Medulla oblongata (tissue), 1 donor: ENCODE results near the gene NPPA.

Experiments used
- DNase-seq: peaks from one replicate; pipeline ENCODE4 v3.0.0-alpha.2; 2015; ENCODE audit errors: extremely low spot score

Gene NPPA

DNA sequence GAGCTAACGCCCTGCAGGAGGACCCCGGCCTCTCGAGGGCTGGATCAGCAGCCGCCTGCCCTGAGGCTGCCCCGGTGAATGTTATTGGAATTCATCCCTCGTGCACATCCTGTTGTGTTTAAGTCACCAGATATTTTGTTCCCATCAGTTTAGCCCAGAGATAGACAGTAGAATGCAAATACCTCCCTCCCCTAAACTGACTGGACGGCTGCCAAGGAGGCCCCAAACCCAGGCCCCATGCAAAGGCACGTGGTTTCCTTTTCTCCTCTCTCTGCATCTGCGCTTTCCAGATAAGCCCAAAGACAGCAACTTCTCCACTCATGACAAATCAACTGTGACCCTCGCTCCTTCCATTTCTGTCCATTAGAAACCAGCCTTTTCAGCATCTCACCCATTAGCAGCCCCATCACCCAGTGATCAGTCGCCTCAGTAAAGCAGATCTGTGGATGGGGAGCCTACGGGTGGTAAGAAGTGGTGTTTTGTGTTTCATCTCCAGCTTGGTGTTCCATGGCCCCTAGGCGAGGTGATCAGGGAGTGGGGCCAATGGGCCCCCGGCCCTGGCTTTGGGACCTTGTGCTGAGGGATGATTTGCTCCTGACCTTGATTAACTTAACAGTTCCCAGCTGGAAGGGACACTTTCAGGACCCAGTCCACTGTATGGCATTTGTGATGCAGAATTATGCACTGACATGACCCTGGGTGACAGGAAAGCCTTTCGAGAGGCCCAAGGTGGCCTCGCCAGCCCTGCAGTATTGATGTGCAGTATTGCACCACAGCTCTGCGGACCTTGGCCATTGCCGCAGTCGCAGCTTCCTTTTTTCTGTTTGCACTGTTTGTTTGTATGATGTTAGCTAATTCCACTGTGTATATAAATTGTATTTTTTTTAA is 5.2 kb downstream of the NPPA start:
- peak; percentile 53 for DNase-seq

DNA sequence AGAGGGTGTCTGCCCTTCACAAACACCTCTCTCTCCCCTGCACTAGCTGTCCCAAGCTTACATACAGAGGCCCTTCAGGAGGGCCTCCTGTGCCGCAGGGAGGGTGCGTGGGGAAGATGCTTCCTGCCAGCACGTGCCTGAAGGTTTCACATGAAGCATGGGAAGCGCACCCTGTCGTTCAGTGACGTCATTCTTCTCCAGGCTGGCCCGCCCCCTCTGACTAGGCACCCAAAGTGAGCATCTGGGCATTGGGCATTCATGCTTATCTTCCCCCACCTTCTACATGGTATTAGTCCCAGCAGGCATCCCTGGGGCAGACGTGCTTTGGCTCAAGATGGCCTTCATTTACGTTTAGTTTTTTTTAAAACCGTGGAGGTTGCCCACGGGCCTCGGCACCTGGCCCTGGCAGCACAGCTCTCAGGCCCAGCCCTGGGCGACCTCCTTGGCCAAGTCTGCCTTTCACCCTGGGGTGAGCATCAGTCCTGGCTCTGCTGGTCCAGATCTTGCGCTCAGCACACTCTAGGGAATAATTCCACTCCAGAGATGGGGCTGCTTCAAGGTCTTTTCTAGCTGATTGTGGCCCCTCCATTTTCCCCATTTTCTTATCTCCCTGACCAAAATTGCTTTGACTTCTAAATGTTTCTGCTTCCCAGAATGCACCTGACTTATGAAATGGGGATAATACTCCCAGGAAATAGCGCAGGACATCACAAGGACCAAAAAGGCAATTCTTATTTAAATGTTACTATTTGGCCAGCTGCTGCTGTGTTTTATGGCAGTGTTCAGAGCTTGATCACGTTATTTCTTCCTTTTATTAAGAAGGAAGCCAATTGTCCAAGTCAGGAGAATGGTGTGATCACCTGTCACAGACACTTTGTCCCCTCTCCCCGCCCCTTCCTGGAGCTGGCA is 6.1 kb downstream of the NPPA start:
- DNase-seq: no peak

DNA sequence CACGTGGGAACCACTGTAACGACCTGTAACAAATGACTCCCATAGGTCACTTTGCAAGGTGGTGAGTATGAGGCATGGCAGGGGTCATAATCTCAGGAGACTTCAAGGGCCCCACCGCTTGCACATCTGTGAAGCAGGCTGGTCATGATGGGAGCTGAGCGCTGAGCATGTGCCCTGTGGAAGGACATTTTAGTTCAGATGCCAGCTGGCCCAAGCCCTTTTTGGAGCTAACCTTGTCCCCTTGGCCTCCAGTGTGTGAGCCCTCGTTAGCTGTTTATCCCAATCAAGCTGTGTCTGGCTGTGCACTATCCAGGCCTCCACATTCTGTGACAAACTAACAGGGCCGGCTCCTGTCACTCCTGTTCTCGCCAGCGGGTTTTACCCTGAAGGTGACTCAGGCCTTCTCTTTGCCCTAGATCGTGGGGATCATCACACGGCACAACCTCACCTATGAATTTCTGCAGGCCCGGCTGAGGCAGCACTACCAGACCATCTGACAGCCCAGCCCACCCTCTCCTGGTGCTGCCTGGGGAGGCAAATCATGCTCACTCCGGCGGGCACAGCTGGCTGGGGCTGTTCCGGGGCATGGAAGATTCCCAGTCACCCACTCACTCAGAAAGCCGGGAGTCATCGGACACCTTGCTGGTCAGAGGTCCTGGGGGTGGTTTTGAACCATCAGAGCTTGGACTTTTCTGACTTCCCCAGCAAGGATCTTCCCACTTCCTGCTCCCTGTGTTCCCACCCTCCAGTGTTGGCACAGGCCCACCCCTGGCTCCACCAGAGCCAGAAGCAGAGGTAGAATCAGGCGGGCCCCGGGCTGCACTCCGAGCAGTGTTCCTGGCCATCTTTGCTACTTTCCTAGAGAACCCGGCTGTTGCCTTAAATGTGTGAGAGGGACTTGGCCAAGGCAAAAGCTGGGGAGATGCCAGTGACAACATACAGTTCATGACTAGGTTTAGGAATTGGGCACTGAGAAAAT is 7.6 kb downstream of the NPPA start:
- DNase-seq: no peak

DNA sequence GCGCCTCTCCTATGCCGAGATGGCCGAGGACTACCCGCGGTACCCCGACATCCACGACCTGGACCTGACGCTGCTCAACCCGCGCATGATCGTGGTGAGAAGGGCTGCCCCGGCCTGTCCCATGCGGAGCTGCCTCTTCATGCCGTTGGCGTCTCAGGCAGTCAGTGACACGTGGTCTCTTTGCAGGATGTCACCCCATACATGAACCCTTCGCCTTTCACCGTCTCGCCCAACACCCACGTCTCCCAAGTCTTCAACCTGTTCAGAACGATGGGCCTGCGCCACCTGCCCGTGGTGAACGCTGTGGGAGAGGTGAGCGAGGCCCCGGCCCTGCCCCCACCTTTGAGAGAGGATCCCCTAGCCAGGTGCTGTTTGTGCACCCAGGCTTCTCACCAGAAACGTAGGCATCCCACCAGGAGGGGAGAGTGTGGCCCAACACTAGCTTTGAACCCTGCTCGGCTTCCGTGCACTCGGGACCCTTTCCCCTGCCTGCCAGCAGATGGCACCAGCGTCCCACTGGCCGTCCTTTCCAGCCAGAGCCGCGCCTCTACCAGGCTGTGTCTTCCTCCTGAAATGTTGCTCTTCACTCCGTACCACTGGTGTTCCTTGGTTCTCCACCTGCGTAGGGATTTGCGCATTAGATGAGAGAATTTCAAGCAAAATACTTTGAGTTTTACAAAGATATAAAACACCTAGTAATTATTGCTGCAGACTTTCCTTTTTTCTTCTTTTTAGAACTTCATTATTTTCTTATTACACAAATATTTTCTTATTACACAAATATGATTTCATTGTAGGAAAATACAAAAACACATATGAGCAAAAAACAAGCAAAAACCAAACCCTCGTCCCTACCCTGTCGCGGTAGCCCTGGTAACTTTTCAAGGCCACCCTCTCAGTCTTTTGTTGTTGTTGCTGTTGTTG is 9.0 kb downstream of the NPPA start:
- peak; percentile 67 for DNase-seq

DNA sequence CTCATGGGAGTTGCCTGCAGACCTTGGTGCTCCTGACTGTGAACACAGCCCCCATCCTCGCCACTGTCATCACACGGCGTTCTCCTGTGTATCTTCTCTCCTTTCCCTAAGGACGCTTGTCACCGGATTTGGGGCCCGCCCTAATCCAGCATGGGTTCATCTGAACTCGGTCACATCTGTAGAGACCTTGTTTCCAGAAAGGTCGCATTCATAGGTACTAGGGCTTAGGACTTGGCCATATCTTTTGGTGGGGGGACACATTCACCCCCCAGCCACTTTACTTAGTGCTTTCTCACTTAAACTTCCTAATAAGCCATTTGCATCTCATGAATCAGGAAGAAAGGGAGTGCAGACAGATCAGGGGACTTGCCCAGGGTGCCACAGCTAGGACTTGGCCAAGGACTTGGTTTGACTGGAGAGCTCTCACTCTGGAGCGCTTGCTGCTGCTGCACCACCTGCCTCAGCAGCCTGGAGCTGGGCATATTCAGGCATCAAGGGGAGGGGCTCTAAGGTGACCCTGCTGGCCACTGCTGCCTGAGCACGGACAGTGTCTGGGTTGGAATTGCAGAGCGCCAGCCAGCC is 9.7 kb downstream of the NPPA start:
- no peak for DNase-seq

DNA sequence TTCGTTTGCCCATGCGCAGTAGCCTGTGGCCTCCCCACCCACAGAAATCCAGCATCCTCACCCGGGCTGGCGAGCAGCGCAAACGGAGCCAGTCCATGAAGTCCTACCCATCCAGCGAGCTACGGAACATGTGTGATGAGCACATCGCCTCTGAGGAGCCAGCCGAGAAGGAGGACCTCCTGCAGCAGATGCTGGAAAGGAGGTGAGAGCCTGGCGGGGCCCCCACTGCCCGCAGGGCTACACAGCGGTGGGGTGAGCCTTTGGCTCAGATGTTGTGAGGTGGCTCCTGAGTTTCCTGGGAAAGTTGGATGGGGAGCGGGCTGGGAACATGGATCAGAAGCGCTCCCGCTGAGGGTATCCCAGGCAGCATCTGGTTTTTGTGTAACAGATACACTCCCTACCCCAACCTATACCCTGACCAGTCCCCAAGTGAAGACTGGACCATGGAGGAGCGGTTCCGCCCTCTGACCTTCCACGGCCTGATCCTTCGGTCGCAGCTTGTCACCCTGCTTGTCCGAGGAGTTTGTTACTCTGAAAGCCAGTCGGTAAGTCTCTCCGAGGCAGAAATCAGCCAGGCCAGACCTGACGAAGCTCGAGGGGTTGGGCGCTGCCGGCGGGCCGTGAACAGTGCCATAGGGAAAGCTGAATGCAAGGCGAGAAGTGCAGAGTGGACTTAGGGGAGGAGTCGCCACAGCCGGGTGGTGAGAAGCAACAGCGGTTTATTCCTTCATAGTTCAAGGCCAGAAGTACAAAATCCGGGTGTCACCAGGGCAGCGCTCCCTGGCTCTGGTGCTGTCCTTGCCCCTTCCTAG is 10.4 kb downstream of the NPPA start:
- no peak for DNase-seq

DNA sequence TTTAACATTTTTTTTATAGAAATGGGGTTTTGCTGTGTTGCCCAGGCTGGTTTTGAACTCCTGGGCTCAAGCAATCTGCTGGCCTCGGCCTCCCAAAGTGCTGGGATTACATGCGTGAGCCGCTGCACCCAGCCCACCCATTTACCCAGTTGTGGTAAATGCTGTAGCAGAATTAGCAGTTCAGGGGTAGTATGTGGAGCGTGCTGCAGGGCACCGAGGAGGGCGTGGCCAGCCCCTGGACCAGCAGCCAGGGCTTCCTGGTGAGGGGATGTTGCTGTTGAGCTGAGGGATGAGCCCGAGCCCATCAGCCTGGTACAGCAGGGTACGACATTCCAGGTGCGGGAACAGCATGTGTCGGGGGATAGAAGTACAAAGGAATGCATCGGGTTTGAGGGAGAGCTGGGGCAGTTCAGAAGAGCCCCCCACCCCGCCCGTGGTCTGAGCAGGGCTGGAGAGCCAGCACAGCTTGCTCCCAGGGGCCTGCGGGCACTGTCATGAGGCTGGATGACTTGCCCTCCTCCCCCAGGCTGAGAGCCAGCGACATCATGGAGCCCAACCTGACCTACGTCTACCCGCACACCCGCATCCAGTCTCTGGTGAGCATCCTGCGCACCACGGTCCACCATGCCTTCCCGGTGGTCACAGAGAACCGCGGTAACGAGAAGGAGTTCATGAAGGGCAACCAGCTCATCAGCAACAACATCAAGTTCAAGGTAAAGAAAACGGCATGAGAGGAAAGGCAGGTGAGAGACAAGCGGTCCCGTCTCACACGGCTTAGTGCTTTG is 11.9 kb downstream of the NPPA start:
- DNase-seq: no peak

DNA sequence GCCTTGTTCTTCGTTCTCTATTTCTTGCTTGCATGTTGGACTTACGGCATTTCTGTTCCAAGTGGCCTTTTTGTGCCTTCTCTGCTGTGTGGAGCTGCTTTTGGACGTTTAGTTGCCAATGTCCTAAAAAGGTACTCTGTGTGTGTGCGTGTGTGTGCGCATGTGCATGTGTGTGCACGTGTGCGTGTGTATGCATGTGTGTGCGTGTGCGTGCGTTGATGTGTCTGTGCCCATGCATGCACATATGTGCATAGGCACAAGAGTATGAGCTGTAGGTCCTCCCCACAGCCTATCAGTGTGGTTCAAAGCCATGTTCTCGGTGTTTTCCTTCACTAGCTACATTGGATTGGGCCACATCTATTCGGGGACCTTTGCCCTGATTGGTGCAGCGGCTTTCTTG is 13.7 kb downstream of the NPPA start:
- DNase-seq: no peak

DNA sequence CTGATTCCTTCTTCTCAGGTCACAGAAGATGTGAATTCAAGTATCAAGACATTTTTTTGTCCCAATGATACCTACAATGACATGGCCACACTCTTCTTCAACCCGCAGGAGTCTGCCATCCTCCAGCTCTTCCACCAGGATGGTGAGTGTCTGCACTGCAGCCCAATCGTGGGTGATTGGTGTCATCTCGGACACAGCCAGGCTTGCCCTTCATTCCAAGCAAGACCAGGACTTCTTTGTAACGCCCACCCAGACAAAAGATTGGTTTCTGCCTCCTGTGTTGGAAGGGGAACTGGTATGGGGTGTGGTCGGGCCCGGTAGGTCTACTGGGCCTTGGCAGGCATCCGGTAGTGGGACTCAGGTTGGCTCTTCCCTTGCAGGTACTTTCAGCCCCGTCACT is 14.1 kb downstream of the NPPA start:
- no peak for DNase-seq

DNA sequence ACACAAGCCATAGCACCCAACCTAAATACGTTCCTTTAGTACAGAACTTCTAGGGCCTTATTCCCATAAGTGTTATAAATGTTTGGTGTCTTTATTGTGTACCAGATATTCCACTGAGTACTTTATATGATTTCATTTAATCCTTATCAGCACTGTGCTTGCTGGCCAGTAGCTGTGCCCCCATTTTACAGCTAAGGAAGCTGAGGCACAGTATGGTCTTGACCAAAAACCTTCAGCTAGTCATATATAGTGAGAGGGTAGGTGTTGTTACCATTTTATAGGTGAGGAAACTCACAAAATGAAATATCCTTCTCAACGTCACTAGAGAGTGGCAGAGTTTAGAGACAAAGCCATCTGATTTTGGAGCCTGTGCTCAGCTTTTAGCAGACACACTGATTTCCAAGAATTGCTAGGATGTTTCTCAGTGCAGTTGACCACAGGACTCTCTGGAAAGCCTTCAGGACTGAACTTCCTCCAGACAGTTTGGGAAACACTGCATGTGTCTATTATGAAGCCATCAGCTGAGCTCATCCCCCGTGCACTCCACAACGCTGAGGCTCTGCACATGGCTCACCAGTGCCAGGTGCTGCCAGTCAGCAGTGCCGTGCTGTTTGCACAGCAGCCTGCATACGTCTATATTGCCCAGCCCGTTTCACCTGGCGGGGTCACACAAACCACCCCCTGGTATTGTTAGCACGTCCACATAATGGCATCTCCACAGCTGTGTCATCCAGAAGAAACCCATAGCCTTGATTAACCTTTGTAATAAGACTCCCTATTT is 15.4 kb downstream of the NPPA start:
- no peak for DNase-seq

DNA sequence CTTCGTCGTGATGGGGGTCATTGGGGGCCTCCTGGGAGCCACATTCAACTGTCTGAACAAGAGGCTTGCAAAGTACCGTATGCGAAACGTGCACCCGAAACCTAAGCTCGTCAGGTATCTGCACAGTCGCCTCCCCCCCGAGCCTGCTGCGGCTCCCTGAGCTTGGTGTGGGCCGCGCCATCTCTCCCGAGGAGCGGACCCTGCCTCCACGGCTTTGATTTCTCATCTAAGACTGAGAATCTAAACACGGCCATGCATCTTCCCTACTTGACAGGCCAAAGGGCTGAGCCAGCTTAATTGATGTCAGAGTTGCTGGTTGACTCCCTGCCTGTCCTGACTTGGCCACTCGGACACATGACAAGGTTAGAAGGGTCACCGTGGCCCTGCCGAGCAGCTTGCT is 19.1 kb downstream of the NPPA start:
- no peak for DNase-seq

DNA sequence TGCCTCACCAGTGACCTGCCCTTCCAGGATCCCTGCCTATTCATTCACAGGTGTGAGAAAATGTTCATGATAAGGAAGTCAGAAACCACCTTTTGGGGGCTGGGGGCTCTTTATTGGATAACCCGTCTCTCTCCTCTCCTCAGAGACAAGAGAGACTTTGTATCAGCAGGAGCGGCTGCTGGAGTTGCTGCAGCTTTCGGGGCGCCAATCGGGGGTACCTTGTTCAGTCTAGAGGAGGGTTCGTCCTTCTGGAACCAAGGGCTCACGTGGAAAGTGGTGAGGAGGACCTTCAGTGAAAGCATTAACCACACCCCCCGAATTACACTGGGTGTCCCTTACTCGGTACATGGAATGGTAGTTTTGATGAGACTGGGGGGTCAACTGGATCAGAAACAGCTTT is 20.6 kb downstream of the NPPA start:
- DNase-seq: no peak

DNA sequence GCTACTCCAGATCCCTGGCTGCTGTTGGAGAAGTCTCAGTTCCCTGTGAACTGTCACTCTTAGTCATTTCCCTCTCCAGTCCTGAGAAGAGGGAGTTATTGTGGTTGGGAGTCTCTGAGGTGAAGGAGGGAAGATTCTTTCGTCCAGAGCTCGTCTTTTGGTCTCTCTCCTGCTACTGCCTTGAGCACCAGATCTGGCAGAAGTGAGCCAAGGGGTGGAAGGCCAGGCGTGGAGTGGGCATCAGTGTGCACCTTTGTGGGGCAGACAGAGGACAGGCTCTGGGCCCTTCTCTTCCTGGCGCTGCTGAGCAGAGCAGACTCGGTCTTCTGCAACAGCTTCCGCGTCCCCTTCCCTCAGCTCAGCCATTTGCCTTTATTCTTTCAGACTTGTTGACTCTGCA is 22.5 kb downstream of the NPPA start:
- DNase-seq: no peak

DNA sequence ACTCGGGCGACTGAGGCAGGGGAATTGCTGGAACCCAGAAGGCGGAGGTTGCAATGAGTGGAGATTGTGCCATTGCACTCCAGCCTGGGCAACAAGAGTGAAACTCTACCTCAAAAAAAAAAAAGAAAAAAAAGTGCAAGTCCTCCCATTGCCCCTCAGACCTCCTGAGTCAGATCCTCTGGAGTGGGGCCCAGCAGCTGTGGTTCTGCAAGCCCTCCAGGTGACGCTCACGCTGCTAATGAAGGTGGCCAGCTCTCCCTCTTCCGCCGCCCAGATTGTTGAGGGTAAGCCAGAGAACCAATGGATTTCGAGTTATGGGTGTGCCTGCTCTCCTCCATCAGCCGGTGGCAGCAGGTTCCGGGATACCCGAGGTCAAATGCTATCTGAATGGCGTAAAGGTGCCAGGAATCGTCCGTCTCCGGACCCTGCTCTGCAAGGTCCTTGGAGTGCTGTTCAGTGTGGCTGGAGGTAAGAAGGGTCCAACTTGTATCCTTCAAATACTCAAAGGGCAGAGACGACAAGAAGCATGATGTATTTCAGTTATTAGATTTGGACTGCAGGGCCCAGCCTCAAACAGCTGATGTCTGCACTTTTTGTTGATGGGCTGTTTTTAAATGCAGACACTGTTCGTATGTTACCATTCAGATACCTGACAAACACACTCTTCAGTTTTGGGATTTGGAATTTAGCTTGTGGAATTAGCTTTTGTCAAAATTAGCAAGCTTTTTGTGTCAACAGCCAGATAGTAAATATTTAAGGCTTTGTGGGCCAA is 24.0 kb downstream of the NPPA start:
- DNase-seq: no peak

DNA sequence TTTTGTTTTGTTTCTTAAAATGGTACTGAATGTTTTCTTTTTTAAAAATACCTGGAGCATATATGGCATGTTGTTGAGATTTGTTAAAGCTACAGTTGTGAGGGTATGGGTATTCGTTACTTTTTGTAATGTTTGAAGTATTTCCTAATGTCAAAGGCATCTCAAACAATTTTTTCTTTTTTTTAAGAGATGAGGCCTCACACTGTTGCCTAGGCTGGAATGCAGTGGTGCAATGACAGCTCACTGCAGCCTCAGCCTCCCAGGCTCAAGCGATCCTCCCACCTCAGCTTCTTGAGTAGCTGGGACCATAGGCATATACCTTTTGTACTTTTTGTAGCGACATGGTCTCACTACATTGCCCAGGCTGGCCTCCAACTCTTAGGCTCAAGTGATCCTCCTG is 25.5 kb downstream of the NPPA start:
- no peak for DNase-seq

DNA sequence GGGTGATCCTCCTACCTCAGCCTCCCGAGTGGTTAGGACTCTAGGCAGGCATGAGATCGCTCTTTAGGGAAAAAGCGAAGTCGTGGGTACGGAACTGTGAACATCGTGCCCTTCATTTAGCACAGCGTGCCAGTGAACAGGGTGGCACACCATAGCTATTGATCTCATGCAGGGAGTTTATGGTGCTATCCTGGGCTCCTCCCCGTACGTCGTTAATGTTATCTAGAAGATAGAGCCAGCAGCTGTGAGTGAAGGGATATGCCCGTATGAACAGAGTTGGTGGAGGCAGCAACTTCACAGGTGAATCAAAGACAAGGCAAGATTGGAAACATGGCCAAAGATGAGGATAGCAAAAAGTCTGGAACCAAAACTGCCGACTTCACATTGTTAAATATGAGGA is 30.4 kb downstream of the NPPA start:
- no peak for DNase-seq

DNA sequence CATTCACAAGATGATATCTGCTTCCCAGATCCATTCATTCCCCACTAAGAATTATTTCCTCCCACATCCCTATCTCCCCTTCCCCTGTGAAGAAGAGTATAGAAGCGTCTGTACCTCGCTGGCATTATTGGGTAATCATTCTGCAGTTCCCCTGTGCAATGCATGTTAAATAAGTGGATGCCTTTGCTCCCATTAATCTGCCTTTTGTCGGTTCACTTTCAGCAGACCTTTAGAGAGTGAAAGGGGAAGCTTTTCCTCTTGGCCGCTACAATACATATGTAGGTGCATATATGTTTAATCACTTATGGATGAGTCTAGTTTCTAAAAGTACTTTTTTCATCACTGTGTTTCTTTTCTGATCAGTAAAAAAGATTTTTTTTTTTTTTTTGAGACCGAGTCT is 34.6 kb downstream of the NPPA start:
- peak; percentile 20 for DNase-seq
